BJ (cell line): ENCODE measurements around the gene ZNF562. TPM values are rescaled to one million over a fixed set of nuclear protein-coding genes. Genes with fewer than 3 reads are reported as not detected.
"Not testable (repeated sequence)": the region's sequence is repeated elsewhere in the genome, so short reads cannot be mapped to it uniquely, and the experiment has no call there.

Source experiments
- CTCF ChIA-PET: fragments of 350-600 bp; formaldehyde crosslinking; extraction: SDS; loops from one replicate; lab custom pipeline; 2021; ENCODE audit warnings: antibody characterized with exemption, inconsistent platforms; lab: Yijun Ruan, JAX
- POLR2A ChIA-PET: fragments of 300-600 bp; sonication (Branson Sonifier 250); formaldehyde crosslinking; extraction: SDS; loops from one replicate; lab custom pipeline; 2021; ENCODE audit warnings: antibody characterized with exemption; lab: Charles Lee
- DNase-seq: peaks from one replicate; pipeline ENCODE4 v3.0.0-alpha.2; 2011; ENCODE audit warnings: low read depth
- H3K27me3 ChIP-seq: 2 replicates; pipeline ENCODE4 v1.6.0; 2011; ENCODE audit warnings: low read length; ENCODE audit not compliant: control insufficient read depth, insufficient read depth
- H3K36me3 ChIP-seq: 2 replicates; pipeline ENCODE4 v1.5.1; 2011; ENCODE audit warnings: low read length; ENCODE audit not compliant: control insufficient read depth, insufficient read depth
- H3K4me3 ChIP-seq: 2 replicates; pipeline ENCODE4 v1.5.1; 2011; ENCODE audit warnings: low read depth, mild to moderate bottlenecking, control low read depth, low read length
- polyA plus RNA-seq: library from polyadenylated mRNA; depleted of rRNA; stranded (reverse); fragments of >200 nt; gene quantifications from 2 replicates; pipeline ENCODE4 v1.2.3, GENCODE V29; 2011
- TF ChIP-seq, protein P1 (sequence below): IDR thresholded peaks from 2 replicates; pipeline ENCODE4 v1.5.1; 2011; ENCODE audit warnings: low read depth, mild to moderate bottlenecking, control low read depth, inconsistent platforms, low read length, moderate library complexity; ENCODE audit not compliant: insufficient read depth

ZNF562 gene
- polyA plus RNA-seq, 1 experiment: 6.3 TPM

DNA sequence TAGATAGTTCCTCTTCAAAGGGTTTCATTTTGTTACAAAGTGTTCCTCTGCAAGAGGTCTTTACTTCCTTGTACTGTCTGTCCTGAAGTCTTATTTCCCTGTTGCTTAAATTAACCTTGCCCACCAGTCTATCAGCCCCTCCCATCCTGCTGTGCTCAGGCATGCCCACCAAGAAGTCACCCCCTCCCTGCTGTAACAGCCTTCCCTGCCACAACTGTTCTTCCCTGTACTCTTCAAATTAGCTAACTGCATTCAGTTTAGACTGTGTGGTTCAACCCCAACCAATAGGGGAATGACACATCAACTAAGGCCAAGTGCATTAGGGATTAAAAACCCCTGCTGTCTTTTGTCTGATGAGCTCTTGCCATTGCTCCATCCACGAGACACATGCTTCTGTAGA lies 34.4 kb upstream of the ZNF562 start:
- TF ChIP-seq, protein P1, sequence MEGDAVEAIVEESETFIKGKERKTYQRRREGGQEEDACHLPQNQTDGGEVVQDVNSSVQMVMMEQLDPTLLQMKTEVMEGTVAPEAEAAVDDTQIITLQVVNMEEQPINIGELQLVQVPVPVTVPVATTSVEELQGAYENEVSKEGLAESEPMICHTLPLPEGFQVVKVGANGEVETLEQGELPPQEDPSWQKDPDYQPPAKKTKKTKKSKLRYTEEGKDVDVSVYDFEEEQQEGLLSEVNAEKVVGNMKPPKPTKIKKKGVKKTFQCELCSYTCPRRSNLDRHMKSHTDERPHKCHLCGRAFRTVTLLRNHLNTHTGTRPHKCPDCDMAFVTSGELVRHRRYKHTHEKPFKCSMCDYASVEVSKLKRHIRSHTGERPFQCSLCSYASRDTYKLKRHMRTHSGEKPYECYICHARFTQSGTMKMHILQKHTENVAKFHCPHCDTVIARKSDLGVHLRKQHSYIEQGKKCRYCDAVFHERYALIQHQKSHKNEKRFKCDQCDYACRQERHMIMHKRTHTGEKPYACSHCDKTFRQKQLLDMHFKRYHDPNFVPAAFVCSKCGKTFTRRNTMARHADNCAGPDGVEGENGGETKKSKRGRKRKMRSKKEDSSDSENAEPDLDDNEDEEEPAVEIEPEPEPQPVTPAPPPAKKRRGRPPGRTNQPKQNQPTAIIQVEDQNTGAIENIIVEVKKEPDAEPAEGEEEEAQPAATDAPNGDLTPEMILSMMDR: no peak
- CTCF ChIA-PET: no interaction called here
- POLR2A ChIA-PET: no interaction called here
- Histone ChIP-seq H3K4me3 (no peak overlapping the region), H3K27me3 (no peaks in the 10 kb centered on the region), H3K36me3 (no peaks in the 10 kb centered on the region)
- no peak for DNase-seq

DNA sequence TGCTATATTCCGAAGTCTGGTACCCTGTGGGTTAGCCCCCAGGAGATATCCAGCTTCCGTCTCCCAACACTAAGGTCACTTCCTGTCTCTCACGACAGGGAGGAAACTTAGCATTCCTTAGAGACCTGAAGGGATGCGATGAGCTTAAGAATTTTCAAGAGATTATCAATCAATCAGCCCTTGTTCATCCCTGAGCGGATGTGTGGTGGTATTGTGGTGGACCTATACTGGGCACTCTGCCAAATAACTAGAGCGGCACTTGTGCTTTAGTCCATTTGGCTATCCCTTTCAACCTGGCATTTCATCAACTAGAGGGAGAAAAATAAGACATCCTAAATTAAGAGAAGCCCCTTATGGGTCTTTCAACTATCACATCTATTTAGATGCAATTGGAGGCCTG lies 30.9 kb upstream of the ZNF562 start:
- ChIA-PET CTCF (interaction anchor here (1.8 kb wide), 1 partner anchor 16 kb away, joined by 5 read pairs; no protein-coding TSS in a partner anchor), POLR2A (no interaction called here)
- TF ChIP-seq, protein P1: no peak
- no peak for DNase-seq
- Histone ChIP-seq H3K36me3 (no peaks in the 10 kb centered on the region), H3K4me3 (no peak overlapping the region), H3K27me3 (no peaks in the 10 kb centered on the region)

DNA sequence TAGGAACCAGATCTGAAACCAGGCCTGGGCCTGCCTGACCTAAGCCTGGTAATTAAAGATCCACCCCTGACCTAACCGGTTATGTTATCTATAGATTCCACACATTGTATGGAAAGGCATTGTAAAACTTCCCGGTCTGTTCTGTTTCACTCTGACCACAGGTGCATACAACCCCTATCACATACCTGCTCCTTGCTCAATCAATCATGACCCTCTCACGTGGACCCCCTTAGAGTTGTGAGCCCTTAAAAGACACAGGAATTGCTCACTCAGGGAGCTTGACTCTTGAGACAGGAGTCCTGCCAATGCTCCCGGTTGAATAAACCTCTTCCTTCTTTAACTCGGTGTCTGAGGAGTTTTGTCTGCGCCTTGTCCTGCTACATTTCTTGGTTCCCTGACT lies 27.3 kb upstream of the ZNF562 start:
- ChIA-PET CTCF (no interaction called here), POLR2A (no interaction called here)
- Histone ChIP-seq H3K36me3 (no peaks in the 10 kb centered on the region), H3K27me3 (no peaks in the 10 kb centered on the region), H3K4me3 (no peak overlapping the region)
- no peak for DNase-seq
- TF ChIP-seq, protein P1: no peak

DNA sequence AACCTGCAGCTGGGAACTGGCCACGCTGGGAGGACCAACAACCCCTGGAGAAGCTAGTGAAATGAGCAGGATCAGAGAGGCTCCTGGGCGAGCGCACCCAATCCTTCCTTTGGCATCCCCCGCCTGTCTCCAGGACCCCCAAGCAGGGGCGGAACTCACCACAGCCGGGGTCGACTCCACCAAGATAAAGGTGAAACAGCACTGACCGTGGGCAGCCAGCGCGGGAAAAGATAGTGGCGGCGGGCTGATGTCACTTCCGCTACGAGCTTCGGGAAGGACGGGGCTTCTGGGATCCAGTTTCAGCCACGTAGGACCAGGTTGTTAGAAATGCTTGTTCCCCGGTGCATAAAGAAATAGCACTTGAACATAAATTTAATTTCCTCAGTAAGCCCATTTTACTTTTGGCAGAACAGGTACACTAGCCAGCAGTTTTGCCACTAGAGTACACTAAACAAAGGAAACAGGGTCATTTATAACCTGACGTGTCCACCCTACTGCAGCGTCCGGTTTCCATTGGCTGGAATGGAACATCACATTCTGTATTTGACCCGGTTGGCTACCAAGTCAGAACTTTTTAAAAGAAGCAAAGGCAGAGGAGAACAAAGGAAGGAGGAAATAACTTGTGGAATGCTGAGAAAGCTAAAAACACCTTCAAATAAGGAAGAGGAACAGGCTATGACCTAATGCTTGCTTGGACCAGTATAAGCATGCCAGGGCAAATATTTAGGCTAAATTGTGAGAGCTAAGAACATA lies 25.5 kb upstream of the ZNF562 start:
- no peaks in the 10 kb centered on the region for H3K36me3 ChIP-seq
- POLR2A ChIA-PET: no interaction called here
- CTCF ChIA-PET: no interaction called here
- H3K27me3 ChIP-seq: no peaks in the 10 kb centered on the region
- DNase-seq: no peak
- no peak overlapping the region for H3K4me3 ChIP-seq
- TF ChIP-seq, protein P1: no peak

DNA sequence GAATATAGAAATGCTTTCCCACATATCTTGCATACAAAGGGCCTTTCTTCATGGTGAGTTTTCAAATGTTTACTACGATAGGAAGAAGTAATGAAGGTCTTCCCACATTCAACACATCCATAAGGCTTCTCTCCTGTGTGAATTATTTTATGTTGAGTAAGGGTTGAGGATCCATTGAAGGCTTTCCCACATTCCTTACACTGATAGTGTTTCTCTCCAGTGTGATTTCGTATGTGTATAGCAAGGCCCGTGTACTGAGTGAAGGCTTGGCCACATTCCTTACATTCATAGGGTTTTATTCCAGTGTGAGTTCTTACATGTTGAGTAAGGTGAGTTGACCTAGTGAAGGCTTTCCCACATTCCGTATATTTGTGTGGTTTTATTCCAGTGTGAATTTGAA lies 15.4 kb upstream of the ZNF562 start:
- DNase-seq, POLR2A ChIA-PET, H3K4me3 ChIP-seq, H3K36me3 ChIP-seq, H3K27me3 ChIP-seq: not testable (repeated sequence)
- CTCF ChIA-PET: interaction anchor here (1.0 kb wide), 1 partner anchor 15 kb away, joined by 5 read pairs; no protein-coding TSS in a partner anchor

DNA sequence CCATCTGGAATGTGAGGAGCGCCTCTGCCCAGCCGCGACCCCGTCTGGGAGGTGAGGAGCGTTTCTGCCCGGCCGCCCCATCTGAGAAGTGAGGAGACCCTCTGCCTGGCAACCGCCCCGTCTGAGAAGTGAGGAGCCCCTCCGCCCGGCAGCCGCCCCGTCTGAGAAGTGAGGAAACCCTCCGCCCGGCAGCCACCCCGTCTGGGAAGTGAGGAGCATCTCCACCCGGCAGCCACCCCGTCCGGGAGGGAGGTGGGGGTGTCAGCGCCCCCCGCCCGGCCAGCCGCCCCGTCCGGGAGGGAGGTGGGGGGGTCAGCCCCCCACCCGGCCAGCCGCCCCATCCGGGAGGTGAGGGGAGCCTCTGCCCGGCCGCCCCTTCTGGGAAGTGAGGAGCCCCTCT lies 5.1 kb upstream of the ZNF562 start:
- H3K27me3 ChIP-seq, CTCF ChIA-PET, DNase-seq, POLR2A ChIA-PET, H3K36me3 ChIP-seq, H3K4me3 ChIP-seq: not testable (repeated sequence)

DNA sequence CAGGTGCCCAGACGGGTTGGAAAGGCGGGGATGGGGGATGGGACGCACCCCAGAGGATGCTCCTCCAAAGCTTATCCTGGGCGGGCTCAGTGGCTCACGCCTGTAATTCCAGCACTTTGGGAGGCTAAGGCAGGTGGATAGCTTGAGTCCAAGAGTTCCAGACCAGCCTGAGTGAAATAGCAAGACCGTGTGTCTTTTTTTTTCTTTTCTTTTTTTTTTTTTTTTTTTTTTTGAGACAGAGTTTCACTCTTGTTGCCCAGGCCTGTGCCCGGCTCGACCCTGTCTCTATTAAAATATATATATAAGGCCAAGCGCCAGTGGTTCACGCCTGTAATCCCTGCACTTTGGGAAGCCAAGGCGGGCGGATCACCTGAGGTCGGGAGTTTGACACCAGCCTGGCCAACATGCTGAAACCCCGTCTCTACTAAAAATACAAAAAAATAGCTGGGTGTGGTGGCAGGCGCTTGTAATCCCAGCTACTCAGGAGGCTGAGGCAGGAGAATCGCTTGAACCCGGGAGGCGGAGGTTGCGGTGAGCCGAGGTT lies 530 bp upstream of the ZNF562 start:
- H3K27me3 ChIP-seq, POLR2A ChIA-PET, H3K36me3 ChIP-seq, DNase-seq, CTCF ChIA-PET: not testable (repeated sequence)
- peak overlapping the region; percentile 87 for H3K4me3 ChIP-seq
